WTC11 (cell line): ENCODE measurements around the gene PNLIPRP1. TPM values are rescaled to one million over a fixed set of nuclear protein-coding genes. Genes with fewer than 3 reads are reported as not detected.

Experiments
- ATAC-seq: fragments of 200-7000 bp; cut with Tn5 transposase; 2 replicates; pipeline ENCODE4 v1.10.0; 2021; ENCODE audit warnings: mild to moderate bottlenecking, moderate library complexity
- CTCF ChIA-PET: fragments of 300-600 bp; sonication (Branson Sonifier 250); formaldehyde crosslinking; loops from one replicate; lab custom pipeline; 2021; ENCODE audit warnings: antibody characterized with exemption; lab: Charles Lee
- POLR2A ChIA-PET: fragments of 350-600 bp; sonication (Branson Sonifier 250); formaldehyde crosslinking; loops from one replicate; lab custom pipeline; 2021; ENCODE audit warnings: antibody characterized with exemption; lab: Charles Lee
- DNase-seq: peaks from one replicate; pipeline ENCODE4 v3.0.0; 2021; ENCODE audit warnings: low spot score
- H3K27ac Mint-ChIP-seq: 2 replicates; pipeline ENCODE4 v1.8.0; 2021; ENCODE audit warnings: mixed read lengths
- H3K27me3 Mint-ChIP-seq: 2 replicates; pipeline ENCODE4 v1.8.0; 2021; ENCODE audit warnings: low read depth, mild to moderate bottlenecking, moderate library complexity, mixed read lengths
- H3K36me3 Mint-ChIP-seq: 2 replicates; pipeline ENCODE4 v1.8.0; 2021; ENCODE audit warnings: mixed read lengths
- H3K4me1 Mint-ChIP-seq: 2 replicates; pipeline ENCODE4 v1.8.0; 2022; ENCODE audit warnings: mixed read lengths
- H3K4me3 Mint-ChIP-seq: 2 replicates; pipeline ENCODE4 v1.8.0; 2021; ENCODE audit warnings: mild to moderate bottlenecking, moderate library complexity, mixed read lengths
- H3K9me3 Mint-ChIP-seq: 2 replicates; pipeline ENCODE4 v1.8.0; 2021; ENCODE audit warnings: mixed read lengths
- ATF1 ChIP-seq: sonication (generic); formaldehyde crosslinking; IDR thresholded peaks from 2 replicates; pipeline ENCODE4 v1.8.1; 2023; ENCODE audit warnings: mild to moderate bottlenecking, moderate library complexity, missing genetic modification reagents
- CBFB ChIP-seq: sonication (generic); formaldehyde crosslinking; IDR thresholded peaks from 2 replicates; pipeline ENCODE4 v1.8.1; 2022; ENCODE audit warnings: mild to moderate bottlenecking, low read depth, missing genetic modification reagents
- CDX4 ChIP-seq: fragments of 250-450 bp; sonication (Bioruptor Pico); IDR thresholded peaks from 2 replicates; pipeline ENCODE4 v1.9.0; 2021; ENCODE audit warnings: moderate library complexity, mild to moderate bottlenecking, inconsistent platforms, borderline replicate concordance
- E2F1 ChIP-seq: sonication (generic); formaldehyde crosslinking; IDR thresholded peaks from 2 replicates; pipeline ENCODE4 v1.8.0; 2022; ENCODE audit warnings: mild to moderate bottlenecking, missing genetic modification reagents
- ELF4 ChIP-seq: sonication (generic); formaldehyde crosslinking; IDR thresholded peaks from 2 replicates; pipeline ENCODE4 v1.8.1; 2022; ENCODE audit warnings: low read depth, mild to moderate bottlenecking, moderate library complexity, missing genetic modification reagents
- FOXK1 ChIP-seq: sonication (generic); formaldehyde crosslinking; IDR thresholded peaks from 2 replicates; pipeline ENCODE4 v1.8.0; 2022; ENCODE audit warnings: mild to moderate bottlenecking, moderate library complexity, missing genetic modification reagents
- GTF2I ChIP-seq: fragments of 250-450 bp; sonication (Bioruptor Pico); conservative IDR thresholded peaks from 2 replicates; pipeline ENCODE4 v1.4.0; 2021; ENCODE audit warnings: mild to moderate bottlenecking
- HMGA2 ChIP-seq: fragments of 250-450 bp; sonication (Bioruptor Pico); IDR thresholded peaks from 2 replicates; pipeline ENCODE4 v1.4.0; 2021; ENCODE audit warnings: mild to moderate bottlenecking, moderate library complexity
- HMGXB4 ChIP-seq: sonication (generic); formaldehyde crosslinking; IDR thresholded peaks from 2 replicates; pipeline ENCODE4 v1.8.1; 2023; ENCODE audit warnings: mild to moderate bottlenecking, moderate library complexity, missing genetic modification reagents
- JUN ChIP-seq: sonication (generic); formaldehyde crosslinking; IDR thresholded peaks from 2 replicates; pipeline ENCODE4 v1.8.0; 2023; ENCODE audit warnings: mild to moderate bottlenecking, missing genetic modification reagents
- MXD4 ChIP-seq: fragments of 250-450 bp; sonication (Bioruptor Pico); IDR thresholded peaks from 2 replicates; pipeline ENCODE4 v1.8.0; 2021; ENCODE audit warnings: mild to moderate bottlenecking, moderate library complexity, borderline replicate concordance
- NR1H2 ChIP-seq: sonication (generic); formaldehyde crosslinking; IDR thresholded peaks from 2 replicates; pipeline ENCODE4 v1.9.0; 2021; ENCODE audit warnings: mild to moderate bottlenecking, moderate library complexity, missing genetic modification reagents
- NR2C2 ChIP-seq: sonication (generic); formaldehyde crosslinking; IDR thresholded peaks from 2 replicates; pipeline ENCODE4 v1.8.0; 2022; ENCODE audit warnings: mild to moderate bottlenecking, missing genetic modification reagents
- OVOL2 ChIP-seq: fragments of 250-450 bp; sonication (Bioruptor Pico); IDR thresholded peaks from 2 replicates; pipeline ENCODE4 v1.9.0; 2021; ENCODE audit warnings: mild to moderate bottlenecking, borderline replicate concordance
- PREB ChIP-seq: sonication (generic); formaldehyde crosslinking; IDR thresholded peaks from 2 replicates; pipeline ENCODE4 v1.8.1; 2022; ENCODE audit warnings: mild to moderate bottlenecking, missing genetic modification reagents, moderate library complexity, borderline replicate concordance
- SOX15 ChIP-seq: fragments of 250-450 bp; sonication (Bioruptor Pico); IDR thresholded peaks from 2 replicates; pipeline ENCODE4 v1.9.0; 2021; ENCODE audit warnings: mild to moderate bottlenecking
- TEAD4 ChIP-seq: sonication (generic); formaldehyde crosslinking; IDR thresholded peaks from 2 replicates; pipeline ENCODE4 v1.8.0; 2022; ENCODE audit warnings: mild to moderate bottlenecking, missing genetic modification reagents
- ZNF138 ChIP-seq: sonication (generic); formaldehyde crosslinking; conservative IDR thresholded peaks from 2 replicates; pipeline ENCODE4 v1.8.1; 2022; ENCODE audit warnings: mild to moderate bottlenecking, moderate library complexity, missing genetic modification reagents
- ZNF416 ChIP-seq: fragments of 250-450 bp; sonication (Bioruptor Pico); IDR thresholded peaks from 2 replicates; pipeline ENCODE4 v1.9.0; 2021; ENCODE audit warnings: mild to moderate bottlenecking, inconsistent platforms
- ZNF512 ChIP-seq: sonication (generic); formaldehyde crosslinking; IDR thresholded peaks from 2 replicates; pipeline ENCODE4 v1.8.1; 2022; ENCODE audit warnings: missing genetic modification reagents, borderline replicate concordance
- ZSCAN18 ChIP-seq: fragments of 250-450 bp; sonication (Bioruptor Pico); IDR thresholded peaks from 2 replicates; pipeline ENCODE4 v2.1.2; 2022; ENCODE audit warnings: mild to moderate bottlenecking, moderate library complexity
- total RNA-seq: library from RNA; stranded (reverse); gene quantifications from 3 replicates; pipeline ENCODE4 v1.2.3, GENCODE V29; 2021
- TF ChIP-seq, protein P1 (sequence below): sonication (generic); formaldehyde crosslinking; conservative IDR thresholded peaks from 2 replicates; pipeline ENCODE4 v1.8.1; 2022; ENCODE audit warnings: mild to moderate bottlenecking, missing genetic modification reagents
- TF ChIP-seq, protein P2 (sequence below): sonication (generic); formaldehyde crosslinking; IDR thresholded peaks from 2 replicates; pipeline ENCODE4 v1.8.0; 2023; ENCODE audit warnings: mild to moderate bottlenecking, missing genetic modification reagents

The PNLIPRP1 gene
- total RNA-seq, 1 experiment from 2014 or later: 0.68 TPM

- H3K4me1 Mint-ChIP-seq: no peaks in the 10 kb centered on the region
- POLR2A ChIA-PET: no interaction called here
- TF ChIP-seq HMGXB4 (CRISPR knock-in tag) (no peak), ELF4 (CRISPR knock-in tag) (no peak), OVOL2 (CRISPR knock-in tag) (no peak), ZNF138 (CRISPR knock-in tag) (no peak), FOXK1 (CRISPR knock-in tag) (no peak), SOX15 (no peak), E2F1 (CRISPR knock-in tag) (no peak), JUN (no peak)
- TF ChIP-seq, protein P1, sequence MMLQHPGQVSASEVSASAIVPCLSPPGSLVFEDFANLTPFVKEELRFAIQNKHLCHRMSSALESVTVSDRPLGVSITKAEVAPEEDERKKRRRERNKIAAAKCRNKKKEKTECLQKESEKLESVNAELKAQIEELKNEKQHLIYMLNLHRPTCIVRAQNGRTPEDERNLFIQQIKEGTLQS (CRISPR knock-in tag): no peak
- CTCF ChIA-PET: no interaction called here
- H3K36me3 Mint-ChIP-seq: no peaks in the 10 kb centered on the region
- no peak overlapping the region for H3K27ac Mint-ChIP-seq
- no peak overlapping the region for H3K4me3 Mint-ChIP-seq
- H3K9me3 Mint-ChIP-seq: peaks cover 12% of the 10 kb centered on the region
- ATAC-seq: no peak
- DNase-seq: no peak
- H3K27me3 Mint-ChIP-seq: no peaks in the 10 kb centered on the region
These were observed 1.8 kb upstream of the PNLIPRP1 start for GRCh38 chr10:116588995-116589394.

DNA sequence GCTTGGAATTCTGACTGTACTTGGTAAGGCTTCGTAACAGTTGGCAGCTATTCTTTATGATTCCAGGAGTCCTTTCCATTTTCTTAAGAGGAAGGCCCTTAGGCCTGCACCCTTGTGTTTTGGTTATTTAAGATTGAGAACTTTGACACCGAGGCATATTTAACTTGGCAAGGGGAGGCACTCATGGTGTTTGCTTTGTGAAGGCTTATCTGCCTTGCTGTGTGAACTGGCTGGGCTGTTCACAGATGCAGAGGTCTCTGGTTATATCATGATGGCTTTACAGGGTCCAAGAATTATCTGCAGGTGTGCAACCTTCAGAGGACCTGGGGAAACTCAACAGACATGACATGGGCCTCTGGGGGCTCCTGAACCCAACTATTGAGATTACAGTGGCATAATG is 833 bp upstream of the PNLIPRP1 start:
- CTCF ChIA-PET: no interaction called here
- no peaks in the 10 kb centered on the region for H3K4me1 Mint-ChIP-seq

More for the DNA sequence above, 833 bp upstream of the PNLIPRP1 start:
- Mint-ChIP-seq H3K4me3 (no peak overlapping the region), H3K9me3 (peaks cover 12% of the 10 kb centered on the region), H3K27me3 (no peaks in the 10 kb centered on the region), H3K27ac (no peak overlapping the region), H3K36me3 (no peaks in the 10 kb centered on the region)
- TF ChIP-seq ATF1: no peak
- TF ChIP-seq GTF2I (CRISPR knock-in tag): no peak
- TF ChIP-seq MXD4 (CRISPR knock-in tag): no peak
- no peak for TF ChIP-seq NR2C2 (CRISPR knock-in tag)
- TF ChIP-seq NR1H2 (CRISPR knock-in tag): no peak
- no peak for TF ChIP-seq TEAD4 (CRISPR knock-in tag)
- TF ChIP-seq ZNF138 (CRISPR knock-in tag): no peak
- TF ChIP-seq HMGA2 (CRISPR knock-in tag): no peak
- TF ChIP-seq CBFB (CRISPR knock-in tag): no peak
- TF ChIP-seq CDX4 (CRISPR knock-in tag): no peak
- no peak for TF ChIP-seq E2F1 (CRISPR knock-in tag)
- no peak for TF ChIP-seq PREB
- TF ChIP-seq, protein P2, sequence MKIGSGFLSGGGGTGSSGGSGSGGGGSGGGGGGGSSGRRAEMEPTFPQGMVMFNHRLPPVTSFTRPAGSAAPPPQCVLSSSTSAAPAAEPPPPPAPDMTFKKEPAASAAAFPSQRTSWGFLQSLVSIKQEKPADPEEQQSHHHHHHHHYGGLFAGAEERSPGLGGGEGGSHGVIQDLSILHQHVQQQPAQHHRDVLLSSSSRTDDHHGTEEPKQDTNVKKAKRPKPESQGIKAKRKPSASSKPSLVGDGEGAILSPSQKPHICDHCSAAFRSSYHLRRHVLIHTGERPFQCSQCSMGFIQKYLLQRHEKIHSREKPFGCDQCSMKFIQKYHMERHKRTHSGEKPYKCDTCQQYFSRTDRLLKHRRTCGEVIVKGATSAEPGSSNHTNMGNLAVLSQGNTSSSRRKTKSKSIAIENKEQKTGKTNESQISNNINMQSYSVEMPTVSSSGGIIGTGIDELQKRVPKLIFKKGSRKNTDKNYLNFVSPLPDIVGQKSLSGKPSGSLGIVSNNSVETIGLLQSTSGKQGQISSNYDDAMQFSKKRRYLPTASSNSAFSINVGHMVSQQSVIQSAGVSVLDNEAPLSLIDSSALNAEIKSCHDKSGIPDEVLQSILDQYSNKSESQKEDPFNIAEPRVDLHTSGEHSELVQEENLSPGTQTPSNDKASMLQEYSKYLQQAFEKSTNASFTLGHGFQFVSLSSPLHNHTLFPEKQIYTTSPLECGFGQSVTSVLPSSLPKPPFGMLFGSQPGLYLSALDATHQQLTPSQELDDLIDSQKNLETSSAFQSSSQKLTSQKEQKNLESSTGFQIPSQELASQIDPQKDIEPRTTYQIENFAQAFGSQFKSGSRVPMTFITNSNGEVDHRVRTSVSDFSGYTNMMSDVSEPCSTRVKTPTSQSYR (CRISPR knock-in tag): no peak
- TF ChIP-seq ZNF512 (CRISPR knock-in tag): no peak
- no peak for TF ChIP-seq ZSCAN18 (CRISPR knock-in tag)
- TF ChIP-seq ZNF416: no peak
- ATAC-seq: no peak
- no peak for DNase-seq
- POLR2A ChIA-PET: no interaction called here
